ENCODE measurements around the gene ZNF581. TPM values are rescaled to one million over a fixed set of nuclear protein-coding genes. Genes with fewer than 3 reads are reported as not detected.

ZNF581 gene
- total RNA-seq, 1 donor from 2014 or later = 15.5 TPM

DNA sequence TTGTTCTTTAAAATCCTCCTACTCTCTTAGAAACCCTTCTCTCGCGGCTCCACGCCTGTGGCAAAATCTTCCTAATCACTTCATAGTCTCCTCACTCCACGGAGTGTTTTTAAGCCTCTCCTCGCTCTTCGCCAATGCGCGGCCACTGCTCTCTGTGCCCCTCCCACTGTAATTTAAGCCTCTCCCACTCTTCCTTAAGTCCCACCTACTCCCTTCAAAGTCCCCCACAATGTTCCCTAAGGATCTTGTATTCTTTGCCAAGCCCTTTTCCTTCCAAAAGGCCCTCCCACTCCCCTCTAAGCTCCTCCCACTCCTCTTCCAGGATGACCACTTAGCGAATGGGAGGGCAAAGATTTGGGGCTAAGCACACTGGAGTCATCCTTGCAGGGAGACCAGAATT is 45.4 kb upstream of the ZNF581 start:
- DNase-seq (ENCODE audit: extremely low spot score in 2 of 2) = no peak
- H3K27ac ChIP-seq = no peak overlapping the region
- intact Hi-C loops (cut with DNase I) = no loop called here

GRCh38 chr19:55598719-55599467 is 44.6 kb upstream of the ZNF581 start:
- Histone ChIP-seq H3K4me3 (peak overlapping the region; percentile 60 to 72), H3K27ac (peak overlapping the region; percentile 95), H3K27me3 (no peaks in the 10 kb centered on the region), H3K4me1 (peaks cover 12% of the 10 kb centered on the region), H3K36me3 (peaks cover 0 to 15% of the 10 kb centered on the region in 2 donors), H3K9me3 (no peaks in the 10 kb centered on the region)
- intact Hi-C loops (cut with DNase I) = no loop called here
- TF ChIP-seq, protein P1, sequence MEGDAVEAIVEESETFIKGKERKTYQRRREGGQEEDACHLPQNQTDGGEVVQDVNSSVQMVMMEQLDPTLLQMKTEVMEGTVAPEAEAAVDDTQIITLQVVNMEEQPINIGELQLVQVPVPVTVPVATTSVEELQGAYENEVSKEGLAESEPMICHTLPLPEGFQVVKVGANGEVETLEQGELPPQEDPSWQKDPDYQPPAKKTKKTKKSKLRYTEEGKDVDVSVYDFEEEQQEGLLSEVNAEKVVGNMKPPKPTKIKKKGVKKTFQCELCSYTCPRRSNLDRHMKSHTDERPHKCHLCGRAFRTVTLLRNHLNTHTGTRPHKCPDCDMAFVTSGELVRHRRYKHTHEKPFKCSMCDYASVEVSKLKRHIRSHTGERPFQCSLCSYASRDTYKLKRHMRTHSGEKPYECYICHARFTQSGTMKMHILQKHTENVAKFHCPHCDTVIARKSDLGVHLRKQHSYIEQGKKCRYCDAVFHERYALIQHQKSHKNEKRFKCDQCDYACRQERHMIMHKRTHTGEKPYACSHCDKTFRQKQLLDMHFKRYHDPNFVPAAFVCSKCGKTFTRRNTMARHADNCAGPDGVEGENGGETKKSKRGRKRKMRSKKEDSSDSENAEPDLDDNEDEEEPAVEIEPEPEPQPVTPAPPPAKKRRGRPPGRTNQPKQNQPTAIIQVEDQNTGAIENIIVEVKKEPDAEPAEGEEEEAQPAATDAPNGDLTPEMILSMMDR (IDR thresholded peaks at IDR 0.05) = no peak
- TF ChIP-seq POLR2A (IDR thresholded peaks at IDR 0.05) (peak in 1 of 2 donors; percentile 25), POLR2AphosphoS5 (IDR thresholded peaks at IDR 0.05; ENCODE audit: insufficient read depth in 1 of 2, low read depth in 1 of 2) (peak; percentile 7 to 84)
- peak in 1 of 2 donors; percentile 96 for DNase-seq (ENCODE audit: extremely low spot score in 2 of 2)

More for the DNA sequence above, 45.4 kb upstream of the ZNF581 start:
- Histone ChIP-seq H3K36me3 (peaks cover 0 to 15% of the 10 kb centered on the region in 2 donors), H3K4me3 (no peak overlapping the region), H3K4me1 (peaks cover 12% of the 10 kb centered on the region), H3K9me3 (no peaks in the 10 kb centered on the region), H3K27me3 (no peaks in the 10 kb centered on the region)
- TF ChIP-seq, protein P1 (IDR thresholded peaks at IDR 0.05) = no peak
- no peak for TF ChIP-seq POLR2AphosphoS5 (IDR thresholded peaks at IDR 0.05; ENCODE audit: insufficient read depth in 1 of 2, low read depth in 1 of 2)
- no peak for TF ChIP-seq POLR2A (IDR thresholded peaks at IDR 0.05)

- intact Hi-C loops (cut with DNase I) = no loop called here
- Histone ChIP-seq H3K27ac (peak within 1 kb of the TSS; percentile 95), H3K9me3 (no peaks in the 10 kb centered on the region), H3K4me1 (peaks cover 18% of the 10 kb centered on the region), H3K27me3 (no peaks in the 10 kb centered on the region), H3K36me3 (peaks cover 0 to 15% of the 10 kb centered on the region in 2 donors), H3K4me3 (peak within 1 kb of the TSS; percentile 60 to 72)
- DNase-seq (ENCODE audit: extremely low spot score in 2 of 2) = peak in 1 of 2 donors; percentile 99
- TF ChIP-seq POLR2A (IDR thresholded peaks at IDR 0.05) = no peak
- TF ChIP-seq POLR2AphosphoS5 (IDR thresholded peaks at IDR 0.05; ENCODE audit: insufficient read depth in 1 of 2, low read depth in 1 of 2) = peak; percentile 59 to 86
These were observed 44.0 kb upstream of the ZNF581 start, which contains the start of gene FIZ1 for GRCh38 chr19:55599468-55599841. TSS of gene FIZ1 (minus strand) at chr19:55599517. CDS start at chr19:55597865, 1,652 bp downstream.

DNA sequence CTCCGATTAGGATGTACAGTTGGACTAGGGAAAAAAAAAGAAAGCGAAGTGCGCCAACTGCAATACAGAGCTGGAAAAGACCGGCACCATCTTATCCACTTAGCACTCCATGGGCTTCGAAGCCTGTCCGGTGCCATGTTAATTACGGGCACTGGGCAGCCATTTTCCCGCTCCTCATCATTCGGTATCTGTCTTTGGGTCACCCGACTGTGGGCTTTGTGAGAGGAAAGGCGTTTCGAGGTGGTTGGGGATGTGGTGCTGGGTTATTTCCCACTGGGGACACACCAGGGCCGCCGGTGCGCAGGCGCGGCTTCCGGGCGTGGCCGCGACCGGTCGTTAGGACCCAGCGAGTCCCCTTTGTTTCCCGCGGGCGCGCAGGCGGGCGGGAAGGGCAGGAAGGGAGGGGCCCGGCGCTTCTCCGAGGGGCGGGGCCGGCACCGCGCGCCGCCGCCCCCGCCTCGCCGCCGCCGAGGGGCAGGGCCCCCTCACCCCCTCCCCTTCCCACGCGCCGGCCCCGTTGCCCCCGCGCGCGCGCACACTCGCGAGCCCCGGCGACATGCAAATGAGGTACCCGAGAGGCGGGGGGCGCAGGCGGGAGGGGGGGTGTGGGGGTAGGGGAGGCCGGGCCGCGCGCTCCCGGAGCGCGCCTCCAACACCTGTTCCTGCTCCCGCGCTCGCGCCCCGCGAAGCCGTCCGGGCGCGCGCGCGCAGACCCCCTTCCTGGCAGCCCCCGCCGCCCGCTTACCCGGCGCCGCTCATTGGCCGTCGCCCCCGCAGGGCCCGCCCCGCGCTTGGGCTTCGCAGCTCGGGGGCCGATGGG is 43.4 kb upstream of the ZNF581 start, which contains the start of gene ZNF524:
TSS of gene ZNF524 (plus strand) at position 447 of the 820 bp plus-strand sequence. CDS start 1,825 bp downstream, outside the sequence.
- peak in 1 of 2 donors; percentile 95 for DNase-seq (ENCODE audit: extremely low spot score in 2 of 2)
- H3K4me3 ChIP-seq = peak within 1 kb of the TSS; percentile 60 to 72
- TF ChIP-seq POLR2A (IDR thresholded peaks at IDR 0.05) (peak in 1 of 2 donors; percentile 27), POLR2AphosphoS5 (IDR thresholded peaks at IDR 0.05; ENCODE audit: insufficient read depth in 1 of 2, low read depth in 1 of 2) (peak; percentile 33 to 38)
- TF ChIP-seq, protein P1 (IDR thresholded peaks at IDR 0.05) = no peak
- H3K27me3 ChIP-seq = no peaks in the 10 kb centered on the region
- H3K36me3 ChIP-seq = peaks cover 0 to 12% of the 10 kb centered on the region in 2 donors
- peaks cover 22% of the 10 kb centered on the region for H3K4me1 ChIP-seq
- intact Hi-C loops (cut with DNase I) = loop anchor here (10.0 kb wide), 1 partner anchor 195 kb away; the partner anchor contains the start of gene UBE2S
- H3K9me3 ChIP-seq = no peaks in the 10 kb centered on the region
- H3K27ac ChIP-seq = peak within 1 kb of the TSS; percentile 95

- Histone ChIP-seq H3K36me3 (peaks cover 0 to 6% of the 10 kb centered on the region in 2 donors), H3K4me1 (peaks cover 22% of the 10 kb centered on the region), H3K27ac (peak overlapping the region; percentile 95), H3K27me3 (no peaks in the 10 kb centered on the region), H3K4me3 (peak overlapping the region; percentile 60 to 72), H3K9me3 (no peaks in the 10 kb centered on the region)
- intact Hi-C loops (cut with DNase I) = loop anchor here (10.0 kb wide), 1 partner anchor 196 kb away; the partner anchor contains the start of gene UBE2S
- DNase-seq (ENCODE audit: extremely low spot score in 2 of 2) = no peak
- TF ChIP-seq POLR2AphosphoS5 (IDR thresholded peaks at IDR 0.05; ENCODE audit: insufficient read depth in 1 of 2, low read depth in 1 of 2) (no peak), POLR2A (IDR thresholded peaks at IDR 0.05) (no peak)
- TF ChIP-seq, protein P1 (IDR thresholded peaks at IDR 0.05) = no peak
These were observed 42.8 kb upstream of the ZNF581 start for GRCh38 chr19:55600662-55601028.
